Neural crest cell (in vitro differentiated cells): ENCODE measurements around the gene RFXAP. TPM values are rescaled to one million over a fixed set of nuclear protein-coding genes. Genes with fewer than 3 reads are reported as not detected.

Source experiments
- DNase-seq: peaks from one replicate; pipeline ENCODE4 v3.0.0; 2021; ENCODE audit warnings: low read depth, mixed read lengths, low spot score
- H3K27ac Mint-ChIP-seq: one replicate; pipeline ENCODE4 v1.8.0; 2021; ENCODE audit warnings: mild to moderate bottlenecking, mixed read lengths; ENCODE audit not compliant: unreplicated experiment
- H3K27me3 Mint-ChIP-seq: 2 replicates; pipeline ENCODE4 v1.8.0; 2021; ENCODE audit warnings: low read depth, mild to moderate bottlenecking, mixed read lengths
- H3K36me3 Mint-ChIP-seq: 2 replicates; pipeline ENCODE4 v1.8.0; 2021; ENCODE audit warnings: low read depth, mild to moderate bottlenecking, mixed read lengths
- H3K4me1 Mint-ChIP-seq: 2 replicates; pipeline ENCODE4 v1.8.0; 2021; ENCODE audit warnings: mixed read lengths
- H3K4me3 Mint-ChIP-seq: one replicate; pipeline ENCODE4 v1.8.0; 2021; ENCODE audit warnings: mild to moderate bottlenecking, mixed read lengths
- H3K9me3 Mint-ChIP-seq: 2 replicates; pipeline ENCODE4 v1.8.0; 2021; ENCODE audit warnings: mixed read lengths
- long read RNA-seq: library from polyadenylated mRNA; unstranded; transcript quantifications from one replicate; pipeline ENCODE4 v2.0.0, GENCODE V29; 2020
- total RNA-seq: library from RNA; stranded (reverse); gene quantifications from 2 replicates; pipeline ENCODE4 v1.2.1, GENCODE V29; 2021
- TF ChIP-seq, protein P1 (sequence below): fragments of 200-600 bp; sonication (generic); conservative IDR thresholded peaks from 2 replicates; pipeline ENCODE4 v1.5.0; 2021; ENCODE audit warnings: antibody characterized with exemption, mild to moderate bottlenecking

RFXAP gene
- 13.9 and 17.1 TPM in 2 replicates for total RNA-seq
- long read RNA-seq, partial matches to known transcripts: 0 of 2 reads
- long read RNA-seq, other reads (novel, unspliced or antisense): 2 of 2 reads

- H3K4me1 Mint-ChIP-seq: peaks cover 28% of the 10 kb centered on the region
- H3K9me3 Mint-ChIP-seq: no peaks in the 10 kb centered on the region
- no peaks in the 10 kb centered on the region for H3K27me3 Mint-ChIP-seq
- TF ChIP-seq, protein P1, sequence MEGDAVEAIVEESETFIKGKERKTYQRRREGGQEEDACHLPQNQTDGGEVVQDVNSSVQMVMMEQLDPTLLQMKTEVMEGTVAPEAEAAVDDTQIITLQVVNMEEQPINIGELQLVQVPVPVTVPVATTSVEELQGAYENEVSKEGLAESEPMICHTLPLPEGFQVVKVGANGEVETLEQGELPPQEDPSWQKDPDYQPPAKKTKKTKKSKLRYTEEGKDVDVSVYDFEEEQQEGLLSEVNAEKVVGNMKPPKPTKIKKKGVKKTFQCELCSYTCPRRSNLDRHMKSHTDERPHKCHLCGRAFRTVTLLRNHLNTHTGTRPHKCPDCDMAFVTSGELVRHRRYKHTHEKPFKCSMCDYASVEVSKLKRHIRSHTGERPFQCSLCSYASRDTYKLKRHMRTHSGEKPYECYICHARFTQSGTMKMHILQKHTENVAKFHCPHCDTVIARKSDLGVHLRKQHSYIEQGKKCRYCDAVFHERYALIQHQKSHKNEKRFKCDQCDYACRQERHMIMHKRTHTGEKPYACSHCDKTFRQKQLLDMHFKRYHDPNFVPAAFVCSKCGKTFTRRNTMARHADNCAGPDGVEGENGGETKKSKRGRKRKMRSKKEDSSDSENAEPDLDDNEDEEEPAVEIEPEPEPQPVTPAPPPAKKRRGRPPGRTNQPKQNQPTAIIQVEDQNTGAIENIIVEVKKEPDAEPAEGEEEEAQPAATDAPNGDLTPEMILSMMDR: no peak
- no peaks in the 10 kb centered on the region for H3K36me3 Mint-ChIP-seq
- H3K27ac Mint-ChIP-seq: peak within 1 kb of the TSS; percentile 89
- DNase-seq: peak; percentile 90
- peak within 1 kb of the TSS; percentile 91 for H3K4me3 Mint-ChIP-seq
Observed at GRCh38 chr13:36818804-36819738, at the start of gene RFXAP. Gene RFXAP (plus strand): TSS chr13:36819222. CDS start chr13:36819358, 136 bp downstream.

DNA sequence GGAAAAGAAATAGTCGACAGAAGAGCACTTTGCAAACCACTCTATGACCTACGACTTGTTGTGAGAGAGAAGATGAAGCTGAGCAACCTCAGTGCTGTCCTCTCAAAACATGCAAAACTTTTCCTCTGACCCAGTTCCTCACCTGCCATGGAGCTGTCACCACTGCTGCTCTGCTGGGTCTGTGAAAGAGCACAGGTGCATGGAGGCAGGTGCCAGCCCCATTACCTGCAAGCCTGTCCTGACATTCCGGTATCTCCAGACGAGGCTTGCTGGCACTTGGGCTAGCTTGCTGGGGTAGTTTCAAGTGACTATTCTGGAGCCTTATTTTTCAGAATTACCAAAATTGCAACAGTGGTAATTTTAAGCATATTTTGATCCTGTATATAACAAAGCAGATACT is 49.5 kb upstream of the RFXAP start:
- no peak overlapping the region for H3K27ac Mint-ChIP-seq

GRCh38 chr13:36770741-36771140 is 48.3 kb upstream of the RFXAP start:
- H3K4me3 Mint-ChIP-seq: no peak overlapping the region
- H3K36me3 Mint-ChIP-seq: no peaks in the 10 kb centered on the region
- no peaks in the 10 kb centered on the region for H3K27me3 Mint-ChIP-seq
- TF ChIP-seq, protein P1: no peak
- H3K9me3 Mint-ChIP-seq: peaks cover 6% of the 10 kb centered on the region
- no peaks in the 10 kb centered on the region for H3K4me1 Mint-ChIP-seq
- no peak for DNase-seq
- H3K27ac Mint-ChIP-seq: no peak overlapping the region

More for the DNA sequence above, 49.5 kb upstream of the RFXAP start:
- Mint-ChIP-seq H3K4me3 (no peak overlapping the region), H3K9me3 (peaks cover 6% of the 10 kb centered on the region), H3K36me3 (no peaks in the 10 kb centered on the region), H3K27me3 (no peaks in the 10 kb centered on the region), H3K4me1 (no peaks in the 10 kb centered on the region)
- no peak for DNase-seq
- TF ChIP-seq, protein P1: no peak

GRCh38 chr13:36772853-36773252 is 46.2 kb upstream of the RFXAP start:
- H3K27ac Mint-ChIP-seq: no peak overlapping the region
- H3K9me3 Mint-ChIP-seq: no peaks in the 10 kb centered on the region
- no peaks in the 10 kb centered on the region for H3K36me3 Mint-ChIP-seq
- H3K4me3 Mint-ChIP-seq: no peak overlapping the region
- no peak for DNase-seq
- TF ChIP-seq, protein P1: no peak
- H3K4me1 Mint-ChIP-seq: peaks cover 3% of the 10 kb centered on the region
- H3K27me3 Mint-ChIP-seq: no peaks in the 10 kb centered on the region

DNA sequence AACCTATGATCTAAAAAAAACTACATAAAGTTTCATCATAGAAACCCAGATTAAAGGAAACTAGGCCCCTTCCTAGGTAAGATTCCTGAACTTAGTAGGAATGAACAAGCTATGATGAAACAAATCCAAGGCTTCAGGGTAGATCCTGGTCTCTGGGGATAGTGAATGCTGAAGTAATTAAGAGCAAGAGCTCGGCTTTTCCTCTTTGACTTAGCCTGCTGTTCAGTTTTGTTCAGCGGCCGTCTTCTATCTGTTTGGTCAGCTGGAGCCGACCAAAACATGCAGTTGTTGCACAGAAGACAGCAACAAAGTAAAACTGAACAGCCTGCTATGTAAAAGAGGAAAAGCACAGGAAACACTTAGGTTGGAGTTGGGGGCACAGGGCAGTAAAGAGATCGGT is 44.1 kb upstream of the RFXAP start:
- TF ChIP-seq, protein P1: no peak
- Mint-ChIP-seq H3K9me3 (no peaks in the 10 kb centered on the region), H3K27ac (no peak overlapping the region), H3K36me3 (no peaks in the 10 kb centered on the region), H3K27me3 (peaks cover 4% of the 10 kb centered on the region), H3K4me3 (no peak overlapping the region), H3K4me1 (peaks cover 14% of the 10 kb centered on the region)
- DNase-seq: no peak
